ENCODE data around the gene C20orf141. TPM values are rescaled to one million over a fixed set of nuclear protein-coding genes. Genes with fewer than 3 reads are reported as not detected.
"Not testable (repeated sequence)": the region's sequence is repeated elsewhere in the genome, so short reads cannot be mapped to it uniquely, and the experiment has no call there.

C20orf141 gene
- total RNA-seq, 2 experiments from 2014 or later = not detected

DNA sequence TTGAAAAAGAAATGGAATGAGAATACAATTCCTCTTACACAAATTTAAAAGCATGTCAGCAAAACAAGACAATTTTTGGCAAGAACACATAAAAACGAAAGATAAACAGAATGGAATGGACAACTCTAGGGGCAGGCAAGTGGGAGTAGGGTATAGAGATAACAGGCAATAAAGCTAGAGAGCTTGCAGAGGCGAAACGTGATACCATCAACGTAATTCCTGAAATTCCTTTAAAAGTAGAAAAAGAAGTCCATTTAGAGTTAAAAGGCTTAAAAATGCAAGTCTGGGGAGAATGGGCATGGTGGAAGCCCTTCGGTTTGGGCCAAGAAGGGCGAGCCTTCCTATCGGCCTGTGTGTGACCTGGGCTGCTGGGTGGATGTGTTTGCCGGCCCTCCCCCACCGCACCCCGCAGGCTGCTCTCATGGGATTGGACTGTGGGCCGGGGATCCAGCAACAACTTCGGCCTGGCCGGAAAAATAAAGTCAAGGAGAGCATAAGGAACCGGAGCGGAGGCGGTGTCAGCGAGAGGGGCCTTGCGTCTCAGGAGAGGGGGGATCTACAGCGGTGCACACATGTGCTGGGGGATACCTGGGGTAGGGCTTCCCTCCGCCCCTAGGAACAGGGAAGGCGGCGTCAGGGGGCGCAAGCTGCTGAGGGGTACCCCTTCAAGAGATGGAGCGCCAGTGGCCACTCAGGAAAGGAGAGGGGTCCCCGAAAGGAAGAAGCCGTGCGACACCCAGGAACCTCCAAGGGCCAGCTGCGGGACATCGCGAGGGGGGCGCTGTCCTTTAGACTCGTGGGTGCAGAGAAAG is 5.5 kb downstream of the C20orf141 start:
- no peak for DNase-seq
- H3K4me3 Mint-ChIP-seq = no peak overlapping the region
- peaks cover 11% of the 10 kb centered on the region for H3K4me1 Mint-ChIP-seq
- ATAC-seq (ENCODE audit: low read depth) = no peak
- H3K36me3 Mint-ChIP-seq = no peaks in the 10 kb centered on the region
- POLR2A ChIA-PET = no interaction called here
- H3K27me3 Mint-ChIP-seq = peaks cover 38% of the 10 kb centered on the region
- no peaks in the 10 kb centered on the region for H3K9me3 Mint-ChIP-seq
- H3K27ac Mint-ChIP-seq = no peak overlapping the region

GRCh38 chr20:2820896-2821869 is 6.4 kb downstream of the C20orf141 start:
- Mint-ChIP-seq H3K27ac (no peak overlapping the region), H3K27me3 (peaks cover 40% of the 10 kb centered on the region), H3K9me3 (no peaks in the 10 kb centered on the region), H3K4me1 (peaks cover 17% of the 10 kb centered on the region), H3K36me3 (no peaks in the 10 kb centered on the region), H3K4me3 (peak overlapping the region; percentile 35)
- no peak for ATAC-seq (ENCODE audit: low read depth)
- no peak for DNase-seq
- POLR2A ChIA-PET = interaction anchor here (0.5 to 1.8 kb wide), 3 partner anchors 20 to 515 kb away, joined by 3 to 6 read pairs (median 3); partner anchors contain the start of genes PCED1A and VPS16

- H3K9me3 Mint-ChIP-seq = no peaks in the 10 kb centered on the region
- no peak overlapping the region for H3K27ac Mint-ChIP-seq
- POLR2A ChIA-PET = interaction anchor here (1.0 to 1.8 kb wide), 2 partner anchors 19 to 30 kb away, joined by 3 to 6 read pairs; partner anchors contain the start of genes PCED1A and VPS16
- H3K36me3 Mint-ChIP-seq = no peaks in the 10 kb centered on the region
- peaks cover 22% of the 10 kb centered on the region for H3K4me1 Mint-ChIP-seq
- H3K4me3 Mint-ChIP-seq = peak overlapping the region; percentile 44
- ATAC-seq (ENCODE audit: low read depth) (peak; percentile 85), DNase-seq (peak; percentile 62)
- peaks cover 49% of the 10 kb centered on the region for H3K27me3 Mint-ChIP-seq
These were observed 7.3 kb downstream of the C20orf141 start for GRCh38 chr20:2822073-2822472.

DNA sequence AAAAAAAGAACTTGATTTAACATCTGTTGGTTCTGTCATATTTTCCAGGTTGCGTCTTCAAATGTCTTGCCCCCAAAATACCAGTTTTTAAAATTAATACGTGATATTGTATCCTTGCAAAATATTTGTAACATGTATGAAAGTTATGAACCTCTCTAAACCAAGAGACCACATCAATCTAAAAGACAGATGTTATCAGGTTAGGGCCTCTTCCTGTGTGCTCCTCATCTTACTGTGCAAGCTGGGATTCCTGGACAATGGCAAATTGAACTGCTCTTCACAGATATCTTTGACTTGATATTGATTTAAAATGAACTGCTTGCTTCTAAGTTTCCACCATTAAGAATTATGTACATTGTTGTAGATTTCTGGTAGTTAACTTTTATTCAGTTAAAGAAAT is 11.0 kb downstream of the C20orf141 start:
- Mint-ChIP-seq H3K9me3 (no peaks in the 10 kb centered on the region), H3K27me3 (peaks cover 45% of the 10 kb centered on the region), H3K27ac (no peak overlapping the region), H3K4me3 (peak overlapping the region; percentile 58), H3K4me1 (peaks cover 17% of the 10 kb centered on the region), H3K36me3 (no peaks in the 10 kb centered on the region)
- peak; percentile 37 for ATAC-seq (ENCODE audit: low read depth)
- DNase-seq = no peak
- POLR2A ChIA-PET = no interaction called here

GRCh38 chr20:2826655-2827054 is 11.9 kb downstream of the C20orf141 start:
- POLR2A ChIA-PET = no interaction called here
- no peak for ATAC-seq (ENCODE audit: low read depth)
- peaks cover 15% of the 10 kb centered on the region for H3K4me1 Mint-ChIP-seq
- H3K27me3 Mint-ChIP-seq = peaks cover 40% of the 10 kb centered on the region
- no peaks in the 10 kb centered on the region for H3K9me3 Mint-ChIP-seq
- DNase-seq = no peak
- no peak overlapping the region for H3K4me3 Mint-ChIP-seq
- no peak overlapping the region for H3K27ac Mint-ChIP-seq
- H3K36me3 Mint-ChIP-seq = no peaks in the 10 kb centered on the region

GRCh38 chr20:2829376-2829775 is 14.6 kb downstream of the C20orf141 start:
- Mint-ChIP-seq H3K27ac (no peak overlapping the region), H3K4me3 (no peak overlapping the region), H3K9me3 (no peaks in the 10 kb centered on the region), H3K4me1 (peaks cover 12% of the 10 kb centered on the region), H3K36me3 (peaks cover 4% of the 10 kb centered on the region), H3K27me3 (peaks cover 41% of the 10 kb centered on the region)
- DNase-seq = no peak
- no peak for ATAC-seq (ENCODE audit: low read depth)
- POLR2A ChIA-PET = no interaction called here

- H3K36me3 Mint-ChIP-seq; H3K4me1 Mint-ChIP-seq; H3K9me3 Mint-ChIP-seq; H3K27ac Mint-ChIP-seq; ATAC-seq (ENCODE audit: low read depth); DNase-seq; H3K4me3 Mint-ChIP-seq: not testable (repeated sequence)
- peaks cover 36% of the 10 kb centered on the region for H3K27me3 Mint-ChIP-seq
- POLR2A ChIA-PET = interaction anchor here (0.6 kb wide), 1 partner anchor 33 kb away, joined by 4 read pairs; no protein-coding TSS in a partner anchor
These were observed 16.4 kb downstream of the C20orf141 start for GRCh38 chr20:2831206-2831605.

GRCh38 chr20:2833761-2834160 is 19.0 kb downstream of the C20orf141 start:
- DNase-seq = no peak
- Mint-ChIP-seq H3K4me3 (no peak overlapping the region), H3K36me3 (peaks cover 10% of the 10 kb centered on the region), H3K27me3 (peaks cover 11% of the 10 kb centered on the region), H3K27ac (no peak overlapping the region), H3K4me1 (peaks cover 2% of the 10 kb centered on the region), H3K9me3 (no peaks in the 10 kb centered on the region)
- no peak for ATAC-seq (ENCODE audit: low read depth)
- POLR2A ChIA-PET = no interaction called here

DNA sequence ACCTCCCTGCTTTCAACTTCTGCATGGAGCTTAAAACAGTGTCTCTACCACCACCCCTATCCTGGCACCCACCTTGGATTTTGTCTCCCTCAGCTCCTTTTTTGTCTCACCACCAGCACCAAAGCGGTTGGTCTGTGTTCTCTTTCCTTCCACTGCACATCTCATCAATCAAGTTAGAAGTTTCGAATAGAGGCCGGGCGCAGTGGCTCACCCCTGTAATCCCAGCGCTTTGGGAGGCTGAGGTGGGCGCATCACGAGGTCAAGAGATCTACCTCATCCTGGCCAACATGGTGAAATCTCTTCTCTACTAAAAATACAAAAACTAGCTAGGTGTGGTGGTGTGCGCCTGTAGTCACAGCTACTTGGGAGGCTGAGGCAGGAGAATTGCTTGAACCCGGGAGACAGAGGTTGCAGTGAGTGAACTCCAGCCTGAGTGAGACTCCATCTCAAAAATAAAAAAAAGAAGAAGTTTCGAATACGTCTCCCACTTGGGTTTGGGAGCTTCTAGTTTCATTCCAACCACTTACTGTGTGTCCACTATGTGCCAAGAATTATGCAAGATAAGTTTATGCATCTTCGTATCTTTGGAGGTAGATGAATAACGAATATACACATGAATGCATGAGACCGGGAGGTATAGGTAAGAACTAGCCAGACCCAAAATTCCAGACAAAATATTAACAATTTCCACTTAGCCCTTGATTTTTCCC is 19.8 kb downstream of the C20orf141 start:
- Mint-ChIP-seq H3K27me3 (peaks cover 4% of the 10 kb centered on the region), H3K4me1 (peaks cover 5% of the 10 kb centered on the region), H3K36me3 (peaks cover 14% of the 10 kb centered on the region), H3K27ac (no peak overlapping the region), H3K9me3 (no peaks in the 10 kb centered on the region), H3K4me3 (no peak overlapping the region)
- no peak for ATAC-seq (ENCODE audit: low read depth)
- POLR2A ChIA-PET = no interaction called here
- no peak for DNase-seq

DNA sequence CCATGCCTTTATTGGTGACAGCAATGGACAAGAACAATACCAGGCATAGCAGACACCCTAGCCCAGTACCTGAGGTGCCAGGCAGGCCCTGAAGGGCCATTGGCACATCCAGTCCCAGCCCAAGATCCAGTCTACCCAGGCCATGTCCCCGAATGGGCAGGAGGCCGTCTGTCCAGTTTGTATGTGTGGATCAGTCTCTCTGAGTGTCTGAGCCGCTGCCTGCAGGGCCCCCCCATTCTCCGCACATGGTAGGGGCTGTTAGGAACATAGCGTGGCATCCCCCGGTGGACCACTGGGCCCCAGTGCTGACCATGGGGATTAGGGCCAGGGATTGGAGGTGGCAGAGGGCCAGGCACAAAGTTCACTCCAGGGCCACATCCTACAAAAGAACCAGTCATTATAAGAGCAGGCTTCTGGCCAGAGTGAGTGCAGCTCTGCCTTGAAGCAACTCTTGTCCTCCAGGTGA is 20.6 kb downstream of the C20orf141 start:
- no peak for ATAC-seq (ENCODE audit: low read depth)
- Mint-ChIP-seq H3K27ac (no peak overlapping the region), H3K27me3 (peaks cover 3% of the 10 kb centered on the region), H3K4me1 (peaks cover 5% of the 10 kb centered on the region), H3K4me3 (no peak overlapping the region), H3K36me3 (peaks cover 14% of the 10 kb centered on the region), H3K9me3 (no peaks in the 10 kb centered on the region)
- DNase-seq = no peak
- POLR2A ChIA-PET = no interaction called here

DNA sequence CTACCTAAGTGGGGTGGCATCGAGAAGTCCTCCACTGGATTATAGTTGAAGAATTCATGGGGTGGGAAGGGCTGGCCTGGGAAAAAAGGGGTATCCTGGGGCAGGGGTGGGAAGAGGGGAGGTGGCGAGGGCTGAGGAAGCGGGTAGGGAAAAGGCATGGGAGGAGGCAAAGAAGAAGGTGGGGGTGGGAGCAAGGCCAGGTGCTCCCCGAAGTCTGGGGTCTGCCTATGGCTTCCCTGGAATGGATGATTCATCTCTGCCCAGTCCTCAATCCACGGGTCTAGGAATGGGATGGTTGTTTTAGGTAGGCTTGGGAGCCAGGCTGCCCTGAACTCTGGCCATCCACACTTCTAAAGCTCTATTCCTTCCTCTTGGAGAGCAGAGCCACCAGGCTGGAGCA is 21.2 kb downstream of the C20orf141 start:
- Mint-ChIP-seq H3K27ac (no peak overlapping the region), H3K36me3 (peaks cover 14% of the 10 kb centered on the region)
- POLR2A ChIA-PET = no interaction called here

DNA sequence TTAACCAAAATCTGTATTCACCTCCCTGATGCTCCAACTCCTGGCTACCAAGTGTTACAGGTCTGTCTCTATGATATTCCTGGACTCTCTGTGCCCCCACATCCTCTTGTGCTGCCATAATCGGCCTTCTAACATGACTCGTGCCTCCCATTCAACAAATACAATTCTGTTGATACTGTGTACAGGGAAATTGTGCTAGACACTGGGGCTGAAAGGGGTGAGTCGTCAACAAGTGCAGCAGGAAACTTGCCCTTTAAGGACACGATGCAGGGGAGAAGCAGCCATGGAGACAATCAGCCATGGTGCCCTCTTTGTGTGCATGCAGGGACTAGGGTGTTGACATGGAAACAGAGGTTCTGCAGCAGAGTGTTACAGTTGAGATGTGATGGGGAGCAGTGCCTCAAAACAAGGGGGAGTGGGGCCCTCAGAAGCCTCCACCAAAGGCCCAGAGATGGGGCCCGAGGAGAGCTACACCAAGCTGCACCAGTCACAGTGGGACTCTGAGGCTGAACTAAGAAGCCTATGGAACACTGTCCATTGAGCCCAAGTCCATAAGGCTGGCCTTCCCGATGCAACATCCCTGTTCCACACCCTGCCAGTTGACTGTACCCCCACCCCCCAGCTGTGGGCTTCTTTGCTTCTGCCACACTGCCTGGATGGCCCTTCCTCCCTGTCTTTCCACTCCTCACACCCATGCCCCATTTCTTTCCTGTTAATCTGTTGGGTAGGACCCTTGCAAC is 22.6 kb downstream of the C20orf141 start:
- no peaks in the 10 kb centered on the region for H3K9me3 Mint-ChIP-seq
- H3K27ac Mint-ChIP-seq = no peak overlapping the region
- no peak overlapping the region for H3K4me3 Mint-ChIP-seq
- H3K27me3 Mint-ChIP-seq = peaks cover 3% of the 10 kb centered on the region
- DNase-seq (no peak), ATAC-seq (ENCODE audit: low read depth) (no peak)
- H3K4me1 Mint-ChIP-seq = peaks cover 7% of the 10 kb centered on the region
- H3K36me3 Mint-ChIP-seq = peaks cover 14% of the 10 kb centered on the region
- POLR2A ChIA-PET = no interaction called here

More for the DNA sequence above, 21.2 kb downstream of the C20orf141 start:
- Mint-ChIP-seq H3K27me3 (peaks cover 3% of the 10 kb centered on the region), H3K9me3 (no peaks in the 10 kb centered on the region), H3K4me3 (no peak overlapping the region), H3K4me1 (peaks cover 5% of the 10 kb centered on the region)
- no peak for ATAC-seq (ENCODE audit: low read depth)
- DNase-seq = no peak

Measured in activated naive CD8-positive, alpha-beta T cell treated with anti-CD3 and anti-CD28 coated beads, Interleukin-2, amount 10 ng/mL, durations not matched to agents 7 days and 5 days (primary cell).